Measurements from ENCODE around the gene CHAC1.

Gene CHAC1

GRCh38 chr15:40925495-40925862 lies 27.8 kb upstream of the CHAC1 start:
- Histone ChIP-seq H3K27ac (ENCODE audit: low read depth, low read length) (no peak overlapping the region), H3K9ac (ENCODE audit: low read length) (no peak overlapping the region)
- TF ChIP-seq, protein P1, sequence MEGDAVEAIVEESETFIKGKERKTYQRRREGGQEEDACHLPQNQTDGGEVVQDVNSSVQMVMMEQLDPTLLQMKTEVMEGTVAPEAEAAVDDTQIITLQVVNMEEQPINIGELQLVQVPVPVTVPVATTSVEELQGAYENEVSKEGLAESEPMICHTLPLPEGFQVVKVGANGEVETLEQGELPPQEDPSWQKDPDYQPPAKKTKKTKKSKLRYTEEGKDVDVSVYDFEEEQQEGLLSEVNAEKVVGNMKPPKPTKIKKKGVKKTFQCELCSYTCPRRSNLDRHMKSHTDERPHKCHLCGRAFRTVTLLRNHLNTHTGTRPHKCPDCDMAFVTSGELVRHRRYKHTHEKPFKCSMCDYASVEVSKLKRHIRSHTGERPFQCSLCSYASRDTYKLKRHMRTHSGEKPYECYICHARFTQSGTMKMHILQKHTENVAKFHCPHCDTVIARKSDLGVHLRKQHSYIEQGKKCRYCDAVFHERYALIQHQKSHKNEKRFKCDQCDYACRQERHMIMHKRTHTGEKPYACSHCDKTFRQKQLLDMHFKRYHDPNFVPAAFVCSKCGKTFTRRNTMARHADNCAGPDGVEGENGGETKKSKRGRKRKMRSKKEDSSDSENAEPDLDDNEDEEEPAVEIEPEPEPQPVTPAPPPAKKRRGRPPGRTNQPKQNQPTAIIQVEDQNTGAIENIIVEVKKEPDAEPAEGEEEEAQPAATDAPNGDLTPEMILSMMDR (IDR thresholded peaks at IDR 0.05; ENCODE audit: insufficient read depth, low read length, poor library complexity, severe bottlenecking): no peak
- no peak for TF ChIP-seq EZH2phosphoT487 (conservative IDR thresholded peaks at IDR 0.05; ENCODE audit: low read length)

GRCh38 chr15:40925863-40926658 lies 27.2 kb upstream of the CHAC1 start:
- TF ChIP-seq, protein P1 (IDR thresholded peaks at IDR 0.05; ENCODE audit: insufficient read depth, low read length, poor library complexity, severe bottlenecking): no peak
- no peak for TF ChIP-seq EZH2phosphoT487 (conservative IDR thresholded peaks at IDR 0.05; ENCODE audit: low read length)
- Histone ChIP-seq H2AFZ (ENCODE audit: low read depth, low read length, severe bottlenecking) (no peak overlapping the region), H3K36me3 (ENCODE audit: low read length) (no peaks in the 10 kb centered on the region), H3K4me3 (ENCODE audit: insufficient read depth, low read length, poor library complexity, severe bottlenecking) (no peak overlapping the region), H3K27me3 (ENCODE audit: low read length) (no peaks in the 10 kb centered on the region), H3K4me2 (ENCODE audit: low read depth, low read length, poor library complexity, severe bottlenecking) (no peak overlapping the region), H3K9me3 (ENCODE audit: insufficient read depth, low read length) (no peaks in the 10 kb centered on the region), H4K20me1 (ENCODE audit: low read depth, low read length) (no peaks in the 10 kb centered on the region), H3K27ac (ENCODE audit: low read depth, low read length) (no peak overlapping the region), H3K79me2 (ENCODE audit: insufficient read depth, low read length) (no peaks in the 10 kb centered on the region), H3K9me2 (replicated peaks; ENCODE audit: insufficient read depth, low read length) (no peaks in the 10 kb centered on the region), H3K9ac (ENCODE audit: low read length) (no peak overlapping the region), H3F3A (ENCODE audit: insufficient read depth) (no peaks in the 10 kb centered on the region)

More at GRCh38 chr15:40925495-40925862, 27.8 kb upstream of the CHAC1 start:
- no peaks in the 10 kb centered on the region for H4K20me1 ChIP-seq (ENCODE audit: low read depth, low read length)
- H3K36me3 ChIP-seq (ENCODE audit: low read length): no peaks in the 10 kb centered on the region
- H3K9me2 ChIP-seq (replicated peaks; ENCODE audit: insufficient read depth, low read length): no peaks in the 10 kb centered on the region
- H2AFZ ChIP-seq (ENCODE audit: low read depth, low read length, severe bottlenecking): no peak overlapping the region
- H3K27me3 ChIP-seq (ENCODE audit: low read length): no peaks in the 10 kb centered on the region
- no peak overlapping the region for H3K4me2 ChIP-seq (ENCODE audit: low read depth, low read length, poor library complexity, severe bottlenecking)
- H3F3A ChIP-seq (ENCODE audit: insufficient read depth): no peaks in the 10 kb centered on the region
- H3K4me3 ChIP-seq (ENCODE audit: insufficient read depth, low read length, poor library complexity, severe bottlenecking): no peak overlapping the region
- H3K9me3 ChIP-seq (ENCODE audit: insufficient read depth, low read length): no peaks in the 10 kb centered on the region
- H3K79me2 ChIP-seq (ENCODE audit: insufficient read depth, low read length): no peaks in the 10 kb centered on the region

DNA sequence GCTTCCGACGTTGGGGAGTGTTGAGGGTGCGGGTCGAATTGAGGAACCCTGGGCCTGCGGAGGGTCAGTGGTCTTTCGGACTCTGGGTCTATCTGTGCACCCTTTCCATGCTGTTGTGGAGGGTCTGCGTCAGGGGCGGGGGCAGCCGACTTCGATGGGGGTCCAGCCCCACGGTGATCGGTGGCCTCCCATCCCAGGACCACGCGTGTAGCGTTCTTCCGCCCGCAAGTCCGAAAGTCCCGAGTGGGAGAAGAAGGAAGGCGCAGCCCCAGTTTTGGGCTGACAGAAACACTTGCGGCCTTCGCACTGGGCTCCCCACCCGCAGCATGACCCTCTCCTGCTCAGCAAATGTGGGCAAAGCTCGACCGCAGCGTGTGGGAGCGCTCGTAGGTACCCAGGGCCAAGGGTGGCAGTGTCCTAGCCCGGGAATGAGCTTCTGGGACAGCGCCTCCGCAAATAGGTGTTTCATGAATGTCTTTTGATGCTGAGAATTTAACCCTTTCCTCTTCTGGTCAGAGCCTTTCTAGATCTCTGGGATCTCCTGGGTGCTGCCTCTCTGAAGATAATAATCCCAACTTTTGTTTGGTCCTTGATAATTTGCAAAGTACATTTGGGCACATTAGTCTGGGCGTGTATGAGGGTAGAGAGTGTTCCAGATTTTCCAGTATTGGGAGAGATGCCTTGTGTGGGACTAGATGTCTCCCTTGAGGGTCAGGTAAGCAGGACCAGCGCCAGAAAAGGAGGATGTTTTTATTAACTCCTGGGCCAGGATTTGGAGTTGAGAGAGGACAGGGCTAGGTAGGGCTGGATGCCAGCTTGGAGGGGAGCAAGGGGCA lies 26.4 kb upstream of the CHAC1 start:
- H3K27me3 ChIP-seq (ENCODE audit: low read length): no peaks in the 10 kb centered on the region
- no peaks in the 10 kb centered on the region for H3K79me2 ChIP-seq (ENCODE audit: insufficient read depth, low read length)
- H3K9me3 ChIP-seq (ENCODE audit: insufficient read depth, low read length): no peaks in the 10 kb centered on the region
- no peak overlapping the region for H3K4me2 ChIP-seq (ENCODE audit: low read depth, low read length, poor library complexity, severe bottlenecking)
- no peaks in the 10 kb centered on the region for H4K20me1 ChIP-seq (ENCODE audit: low read depth, low read length)
- H3K9me2 ChIP-seq (replicated peaks; ENCODE audit: insufficient read depth, low read length): no peaks in the 10 kb centered on the region
- no peak overlapping the region for H3K4me3 ChIP-seq (ENCODE audit: insufficient read depth, low read length, poor library complexity, severe bottlenecking)
- no peak for TF ChIP-seq EZH2phosphoT487 (conservative IDR thresholded peaks at IDR 0.05; ENCODE audit: low read length)
- TF ChIP-seq, protein P1 (IDR thresholded peaks at IDR 0.05; ENCODE audit: insufficient read depth, low read length, poor library complexity, severe bottlenecking): no peak
- no peak overlapping the region for H2AFZ ChIP-seq (ENCODE audit: low read depth, low read length, severe bottlenecking)
- H3K9ac ChIP-seq (ENCODE audit: low read length): no peak overlapping the region
- H3K27ac ChIP-seq (ENCODE audit: low read depth, low read length): no peak overlapping the region
- no peaks in the 10 kb centered on the region for H3K36me3 ChIP-seq (ENCODE audit: low read length)
- H3F3A ChIP-seq (ENCODE audit: insufficient read depth): no peaks in the 10 kb centered on the region
